IMR-90 (cell line): ENCODE measurements around the gene RPAIN. TPM values are rescaled to one million over a fixed set of nuclear protein-coding genes. Genes with fewer than 3 reads are reported as not detected.

Experiments
- ATAC-seq: fragments of 200-7000 bp; cut with Tn5 transposase; 2 replicates; pipeline ENCODE4 v1.9.1; 2020; ENCODE audit warnings: low read depth, mild to moderate bottlenecking, moderate library complexity
- BruUV-seq: library from RNA; stranded (reverse); fragments of 400-500 nt; replicated peaks from 2 replicates; lab custom pipeline; 2021; lab: Mats Ljungman, UMichigan
- CTCF ChIA-PET: fragments of 300-600 bp; formaldehyde crosslinking; extraction: SDS; loops from one replicate; lab custom pipeline; 2021; ENCODE audit warnings: antibody characterized with exemption; lab: Yijun Ruan, JAX
- POLR2A ChIA-PET: fragments of 300-600 bp; sonication (Branson Sonifier 250); formaldehyde crosslinking; loops from one replicate; lab custom pipeline; 2022; ENCODE audit warnings: antibody characterized with exemption; ENCODE audit not compliant: unreplicated experiment; lab: Charles Lee
- DNase-seq: peaks from one replicate; pipeline ENCODE4 v3.0.0; 2013
- H2AFZ ChIP-seq: replicated peaks from 2 replicates; pipeline ENCODE3; 2013; ENCODE audit warnings: low read length, mild to moderate bottlenecking; ENCODE audit not compliant: poor library complexity
- H2AK5ac ChIP-seq: 2 replicates; pipeline ENCODE4 v1.6.1; 2013; ENCODE audit warnings: low read depth, low read length, inconsistent platforms
- H2AK9ac ChIP-seq: replicated peaks from 2 replicates; pipeline ENCODE3; 2013; ENCODE audit warnings: mild to moderate bottlenecking, low read depth, low read length, moderate library complexity; ENCODE audit not compliant: poor library complexity
- H2BK120ac ChIP-seq: 2 replicates; pipeline ENCODE4 v1.6.1; 2013; ENCODE audit warnings: low read depth, low read length, inconsistent platforms
- H2BK15ac ChIP-seq: 3 replicates; pipeline ENCODE4 v1.6.1; 2013; ENCODE audit warnings: low read depth, low read length, inconsistent platforms
- H2BK20ac ChIP-seq: 2 replicates; pipeline ENCODE4 v1.6.1; 2013; ENCODE audit warnings: low read depth, mild to moderate bottlenecking, inconsistent platforms, low read length, moderate library complexity
- H2BK5ac ChIP-seq: 2 replicates; pipeline ENCODE4 v1.6.1; 2013; ENCODE audit warnings: mild to moderate bottlenecking, low read depth, low read length, inconsistent platforms; ENCODE audit not compliant: poor library complexity, severe bottlenecking
- H3K14ac ChIP-seq: replicated peaks from 2 replicates; pipeline ENCODE4 v1.6.1; 2013; ENCODE audit warnings: low read depth, low read length, inconsistent platforms
- H3K18ac ChIP-seq: 2 replicates; pipeline ENCODE4 v1.6.1; 2013; ENCODE audit warnings: low read depth, low read length, control low read depth
- H3K23ac ChIP-seq: 2 replicates; pipeline ENCODE4 v1.6.1; 2013; ENCODE audit warnings: low read depth, low read length, inconsistent platforms
- H3K27ac ChIP-seq: 2 replicates; pipeline ENCODE4 v1.5.1; 2013; ENCODE audit warnings: mild to moderate bottlenecking, control low read depth, low read length; ENCODE audit not compliant: insufficient read depth
- H3K27me3 ChIP-seq: 2 replicates; pipeline ENCODE4 v1.6.1; 2013; ENCODE audit warnings: low read length; ENCODE audit not compliant: control insufficient read depth, insufficient read depth
- H3K36me3 ChIP-seq: 2 replicates; pipeline ENCODE4 v1.6.1; 2013; ENCODE audit warnings: low read length, mixed read lengths; ENCODE audit not compliant: control insufficient read depth, insufficient read depth
- H3K4ac ChIP-seq: 2 replicates; pipeline ENCODE4 v1.6.1; 2013; ENCODE audit warnings: low read depth, low read length, inconsistent platforms
- H3K4me1 ChIP-seq: 2 replicates; pipeline ENCODE4 v1.6.1; 2013; ENCODE audit warnings: low read length, mixed read lengths; ENCODE audit not compliant: control insufficient read depth, insufficient read depth
- H3K4me2 ChIP-seq: 2 replicates; pipeline ENCODE4 v1.6.1; 2013; ENCODE audit warnings: low read depth, mild to moderate bottlenecking, control low read depth, low read length, moderate library complexity
- H3K4me3 ChIP-seq: 2 replicates; pipeline ENCODE4 v1.5.1; 2013; ENCODE audit warnings: low read depth, mild to moderate bottlenecking, control low read depth, low read length, moderate library complexity; ENCODE audit not compliant: insufficient read depth
- H3K56ac ChIP-seq: 2 replicates; pipeline ENCODE4 v1.6.1; 2013; ENCODE audit warnings: low read length, inconsistent platforms; ENCODE audit not compliant: insufficient read depth; ENCODE audit errors: extremely low read depth
- H3K79me1 ChIP-seq, 2 experiments: 2 replicates each; pipeline ENCODE4 v1.6.1; 2013; ENCODE audit warnings: low read length in 2 of 2, inconsistent platforms in 1 of 2, low read depth in 1 of 2
- H3K9ac ChIP-seq: 2 replicates; pipeline ENCODE4 v1.6.1; 2013; ENCODE audit warnings: low read depth, low read length, control low read depth
- H3K9me1 ChIP-seq: 2 replicates; pipeline ENCODE4 v1.6.1; 2013; ENCODE audit warnings: low read length, inconsistent platforms; ENCODE audit not compliant: insufficient read depth
- H3K9me3 ChIP-seq: 2 replicates; pipeline ENCODE4 v1.6.1; 2013; ENCODE audit warnings: low read length; ENCODE audit not compliant: control insufficient read depth, insufficient read depth
- H4K20me1 ChIP-seq: 2 replicates; pipeline ENCODE4 v1.6.1; 2013; ENCODE audit warnings: low read length, inconsistent platforms; ENCODE audit not compliant: insufficient read depth
- H4K5ac ChIP-seq: 2 replicates; pipeline ENCODE4 v1.6.1; 2013; ENCODE audit warnings: mild to moderate bottlenecking, low read depth, low read length, control low read depth
- H4K8ac ChIP-seq, 2 experiments: 2 replicates each; pipeline ENCODE4 v1.6.1; 2013; ENCODE audit warnings: low read depth in 2 of 2, low read length in 2 of 2, control low read depth in 1 of 2, inconsistent platforms in 1 of 2
- H4K91ac ChIP-seq: 2 replicates; pipeline ENCODE4 v1.6.1; 2013; ENCODE audit warnings: low read depth, low read length, inconsistent platforms; ENCODE audit not compliant: insufficient read depth
- BHLHE40 ChIP-seq: fragments of 150-350 bp; IDR thresholded peaks from 2 replicates; pipeline ENCODE4 v1.6.1; 2016; ENCODE audit warnings: mild to moderate bottlenecking, low read depth, low read length
- CEBPB ChIP-seq: IDR thresholded peaks from 2 replicates; pipeline ENCODE4 v1.6.1; 2012; ENCODE audit warnings: low read depth, low read length, improper control_type of control experiment
- CHD1 ChIP-seq: IDR thresholded peaks from 2 replicates; pipeline ENCODE4 v1.6.1; 2012; ENCODE audit warnings: low read depth, low read length, improper control_type of control experiment
- MAFK ChIP-seq: IDR thresholded peaks from 2 replicates; pipeline ENCODE4 v1.6.1; 2012; ENCODE audit warnings: low read depth, low read length, improper control_type of control experiment
- MXI1 ChIP-seq: IDR thresholded peaks from 2 replicates; pipeline ENCODE4 v1.6.1; 2012; ENCODE audit warnings: low read depth, mild to moderate bottlenecking, low read length, moderate library complexity, borderline replicate concordance
- NFE2L2 ChIP-seq: fragments of 150-350 bp; IDR thresholded peaks from 2 replicates; pipeline ENCODE4 v1.6.1; 2016; ENCODE audit warnings: low read depth, mild to moderate bottlenecking, low read length
- RAD21 ChIP-seq: IDR thresholded peaks from 2 replicates; pipeline ENCODE4 v1.6.1; 2012; ENCODE audit warnings: low read length, improper control_type of control experiment
- RCOR1 ChIP-seq: IDR thresholded peaks from 2 replicates; pipeline ENCODE4 v1.6.1; 2012; ENCODE audit warnings: mild to moderate bottlenecking, low read length, improper control_type of control experiment; ENCODE audit not compliant: insufficient replicate concordance
- RFX5 ChIP-seq: IDR thresholded peaks from 2 replicates; pipeline ENCODE4 v1.8.0; 2012; ENCODE audit warnings: low read depth, mild to moderate bottlenecking, low read length, moderate library complexity
- SMC3 ChIP-seq: fragments of 150-350 bp; IDR thresholded peaks from 2 replicates; pipeline ENCODE4 v1.6.1; 2016; ENCODE audit warnings: low read depth, mild to moderate bottlenecking, antibody characterized with exemption, low read length, moderate library complexity
- WGBS, 2 experiments: methylation state at CpG; one replicate each; pipeline versions ENCODE4 v1.1.5 to v1.1.7; 2013; ENCODE audit warnings: missing lambda C conversion rate in 2 of 2; ENCODE audit not compliant: insufficient read length in 1 of 2; ENCODE audit errors: extremely low coverage in 2 of 2; 5-methylcytosine and 5-hydroxymethylcytosine counted together
- dilution Hi-C: fragments of 300-500 bp; cut with HindIII; formaldehyde crosslinking; loops from one replicate; pipeline ENCODE4 v1.14.3; 2018; ENCODE audit warnings: low sequenced_read_pairs; ENCODE audit not compliant: unreplicated experiment
- in situ Hi-C: fragments of 300-500 bp; cut with MboI; formaldehyde crosslinking; loops from 3 replicates; pipeline ENCODE4 v1.14.3; 2019; ENCODE audit warnings: low sequenced_read_pairs, inconsistent platforms, mixed read lengths
- intact Hi-C: fragments of 100-400 bp; cut with micrococcal nuclease; formaldehyde crosslinking; loops from 2 replicates; pipeline ENCODE4 v1.10.0; 2022
- polyA plus RNA-seq, 3 experiments: library from polyadenylated mRNA; depleted of rRNA; stranded (reverse); fragments of >200 nt; gene quantifications; 2 replicates each; pipeline ENCODE4 v1.2.3, GENCODE V29; 2012; ENCODE audit warnings: low replicate concordance in 1 of 3
- total RNA-seq: library from RNA; depleted of rRNA; stranded (reverse); fragments of >200 nt; gene quantifications from 2 replicates; pipeline ENCODE4 v1.2.3, GENCODE V29; 2012
- TF ChIP-seq, protein P1 (sequence below): conservative IDR thresholded peaks from 2 replicates; pipeline ENCODE4 v1.5.1; 2012; ENCODE audit warnings: mild to moderate bottlenecking, low read depth, low read length, improper control_type of control experiment
- TF ChIP-seq, protein P2 (sequence below): fragments of 150-350 bp; IDR thresholded peaks from 2 replicates; pipeline ENCODE4 v1.6.1; 2016; ENCODE audit warnings: low read depth, mild to moderate bottlenecking, low read length, moderate library complexity, borderline replicate concordance

The RPAIN gene
- total and polyA plus RNA-seq, 2 of the 4 experiments (the other 2 are of a cell fraction), result 28.7 to 34.9 TPM

GRCh38 chr17:5410594-5411272 is 9.2 kb upstream of the RPAIN start:
- Histone ChIP-seq H4K8ac (no peak overlapping the region), H3K79me1 (peaks cover 34 to 39% of the 10 kb centered on the region in 2 experiments), H3K18ac (no peak overlapping the region), H3K4me2 (no peak overlapping the region), H3K27ac (no peak overlapping the region), H3K9me1 (peaks cover 7% of the 10 kb centered on the region), H3K36me3 (peaks cover 36% of the 10 kb centered on the region), H3K4me3 (no peak overlapping the region), H3K14ac (no peak overlapping the region), H4K91ac (no peak overlapping the region), H2BK5ac (no peak overlapping the region), H2BK20ac (no peak overlapping the region), H2BK15ac (no peak overlapping the region), H2AK9ac (no peak overlapping the region), H2AK5ac (no peak overlapping the region), H2AFZ (no peak overlapping the region), H2BK120ac (no peak overlapping the region), H3K23ac (no peak overlapping the region), H3K56ac (no peak overlapping the region), H4K5ac (no peak overlapping the region), H3K9ac (no peak overlapping the region), H3K4ac (no peak overlapping the region), H3K27me3 (no peaks in the 10 kb centered on the region), H3K4me1 (peaks cover 6% of the 10 kb centered on the region), H3K9me3 (no peaks in the 10 kb centered on the region), H4K20me1 (peaks cover 14% of the 10 kb centered on the region; the same call in 1 of the 2 replicates)
- in situ Hi-C loops, result no loop called here
- no TSS peak for BruUV-seq
- WGBS, 2 experiments, result 100% methylated on average over 1 of the region's 7 CpGs; no CpG with 5 or more reads in 1 of the 2 experiments
- DNase-seq (no peak), ATAC-seq (no peak)
- ChIA-PET CTCF (no interaction called here), POLR2A (no interaction called here)
- dilution Hi-C loops, result no loop called here
- intact Hi-C loops, result loop anchor here (5.0 to 10.0 kb wide), 2 partner anchors 43 to 126 kb away; partner anchors contain the start of gene RABEP1
- no peak for TF ChIP-seq CEBPB
- TF ChIP-seq, protein P1, sequence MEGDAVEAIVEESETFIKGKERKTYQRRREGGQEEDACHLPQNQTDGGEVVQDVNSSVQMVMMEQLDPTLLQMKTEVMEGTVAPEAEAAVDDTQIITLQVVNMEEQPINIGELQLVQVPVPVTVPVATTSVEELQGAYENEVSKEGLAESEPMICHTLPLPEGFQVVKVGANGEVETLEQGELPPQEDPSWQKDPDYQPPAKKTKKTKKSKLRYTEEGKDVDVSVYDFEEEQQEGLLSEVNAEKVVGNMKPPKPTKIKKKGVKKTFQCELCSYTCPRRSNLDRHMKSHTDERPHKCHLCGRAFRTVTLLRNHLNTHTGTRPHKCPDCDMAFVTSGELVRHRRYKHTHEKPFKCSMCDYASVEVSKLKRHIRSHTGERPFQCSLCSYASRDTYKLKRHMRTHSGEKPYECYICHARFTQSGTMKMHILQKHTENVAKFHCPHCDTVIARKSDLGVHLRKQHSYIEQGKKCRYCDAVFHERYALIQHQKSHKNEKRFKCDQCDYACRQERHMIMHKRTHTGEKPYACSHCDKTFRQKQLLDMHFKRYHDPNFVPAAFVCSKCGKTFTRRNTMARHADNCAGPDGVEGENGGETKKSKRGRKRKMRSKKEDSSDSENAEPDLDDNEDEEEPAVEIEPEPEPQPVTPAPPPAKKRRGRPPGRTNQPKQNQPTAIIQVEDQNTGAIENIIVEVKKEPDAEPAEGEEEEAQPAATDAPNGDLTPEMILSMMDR, result no peak
- no peak for TF ChIP-seq SMC3
- TF ChIP-seq RCOR1, result no peak
- no peak for TF ChIP-seq MXI1
- TF ChIP-seq RAD21, result no peak
- no peak for TF ChIP-seq BHLHE40
- TF ChIP-seq, protein P2, sequence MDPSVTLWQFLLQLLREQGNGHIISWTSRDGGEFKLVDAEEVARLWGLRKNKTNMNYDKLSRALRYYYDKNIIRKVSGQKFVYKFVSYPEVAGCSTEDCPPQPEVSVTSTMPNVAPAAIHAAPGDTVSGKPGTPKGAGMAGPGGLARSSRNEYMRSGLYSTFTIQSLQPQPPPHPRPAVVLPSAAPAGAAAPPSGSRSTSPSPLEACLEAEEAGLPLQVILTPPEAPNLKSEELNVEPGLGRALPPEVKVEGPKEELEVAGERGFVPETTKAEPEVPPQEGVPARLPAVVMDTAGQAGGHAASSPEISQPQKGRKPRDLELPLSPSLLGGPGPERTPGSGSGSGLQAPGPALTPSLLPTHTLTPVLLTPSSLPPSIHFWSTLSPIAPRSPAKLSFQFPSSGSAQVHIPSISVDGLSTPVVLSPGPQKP, result no peak
- TF ChIP-seq MAFK, result no peak
- no peak for TF ChIP-seq NFE2L2
- no peak for TF ChIP-seq CHD1
- no peak for TF ChIP-seq RFX5
